ENCODE results near the gene PEX5L. TPM values are rescaled to one million over a fixed set of nuclear protein-coding genes. Genes with fewer than 3 reads are reported as not detected.

PEX5L gene
- total and polyA plus RNA-seq, 10 of the 15 experiments (the other 5 are each of a cell fraction or from before 2014, with no cell fraction given): 0.11 to 17.0 (median 0.50) TPM

DNA sequence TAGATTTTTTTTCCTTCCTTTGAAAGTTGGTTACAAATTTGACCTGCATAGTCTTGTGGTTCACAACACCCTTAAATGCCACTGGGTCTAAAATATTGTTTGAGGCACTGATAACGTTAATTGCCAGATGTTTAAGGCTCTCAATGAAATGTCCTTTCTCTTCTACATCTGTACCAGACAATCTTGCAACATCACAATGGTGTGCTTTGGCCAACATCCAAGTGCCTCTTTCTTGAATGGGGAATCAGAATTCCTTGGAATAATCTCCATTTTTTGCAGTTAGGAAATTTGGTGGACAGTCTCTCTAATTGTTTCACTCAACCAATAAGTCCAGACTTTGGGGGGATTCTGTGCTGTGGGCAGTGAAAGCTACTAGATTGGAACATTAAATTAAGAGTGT, 26.0 kb upstream of the PEX5L start (continued):
- TF ChIP-seq, protein P1, sequence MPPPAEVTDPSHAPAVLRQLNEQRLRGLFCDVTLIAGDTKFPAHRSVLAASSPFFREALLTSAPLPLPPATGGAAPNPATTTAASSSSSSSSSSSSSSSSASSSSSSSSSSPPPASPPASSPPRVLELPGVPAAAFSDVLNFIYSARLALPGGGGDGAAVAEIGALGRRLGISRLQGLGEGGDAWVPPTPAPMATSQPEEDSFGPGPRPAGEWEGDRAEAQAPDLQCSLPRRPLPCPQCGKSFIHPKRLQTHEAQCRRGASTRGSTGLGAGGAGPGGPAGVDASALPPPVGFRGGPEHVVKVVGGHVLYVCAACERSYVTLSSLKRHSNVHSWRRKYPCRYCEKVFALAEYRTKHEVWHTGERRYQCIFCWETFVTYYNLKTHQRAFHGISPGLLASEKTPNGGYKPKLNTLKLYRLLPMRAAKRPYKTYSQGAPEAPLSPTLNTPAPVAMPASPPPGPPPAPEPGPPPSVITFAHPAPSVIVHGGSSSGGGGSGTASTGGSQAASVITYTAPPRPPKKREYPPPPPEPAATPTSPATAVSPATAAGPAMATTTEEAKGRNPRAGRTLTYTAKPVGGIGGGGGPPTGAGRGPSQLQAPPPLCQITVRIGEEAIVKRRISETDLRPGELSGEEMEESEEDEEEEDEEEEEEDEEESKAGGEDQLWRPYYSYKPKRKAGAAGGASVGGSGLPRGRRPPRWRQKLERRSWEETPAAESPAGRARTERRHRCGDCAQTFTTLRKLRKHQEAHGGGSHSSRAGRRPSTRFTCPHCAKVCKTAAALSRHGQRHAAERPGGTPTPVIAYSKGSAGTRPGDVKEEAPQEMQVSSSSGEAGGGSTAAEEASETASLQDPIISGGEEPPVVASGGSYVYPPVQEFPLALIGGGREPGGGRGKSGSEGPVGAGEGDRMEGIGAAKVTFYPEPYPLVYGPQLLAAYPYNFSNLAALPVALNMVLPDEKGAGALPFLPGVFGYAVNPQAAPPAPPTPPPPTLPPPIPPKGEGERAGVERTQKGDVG (CRISPR knock-in tag; IDR thresholded peaks at IDR 0.05): no peak
- TF ChIP-seq NR2C1 (IDR thresholded peaks at IDR 0.05) (no peak), BACH1 (IDR thresholded peaks at IDR 0.05; ENCODE audit: borderline replicate concordance) (no peak)

DNA sequence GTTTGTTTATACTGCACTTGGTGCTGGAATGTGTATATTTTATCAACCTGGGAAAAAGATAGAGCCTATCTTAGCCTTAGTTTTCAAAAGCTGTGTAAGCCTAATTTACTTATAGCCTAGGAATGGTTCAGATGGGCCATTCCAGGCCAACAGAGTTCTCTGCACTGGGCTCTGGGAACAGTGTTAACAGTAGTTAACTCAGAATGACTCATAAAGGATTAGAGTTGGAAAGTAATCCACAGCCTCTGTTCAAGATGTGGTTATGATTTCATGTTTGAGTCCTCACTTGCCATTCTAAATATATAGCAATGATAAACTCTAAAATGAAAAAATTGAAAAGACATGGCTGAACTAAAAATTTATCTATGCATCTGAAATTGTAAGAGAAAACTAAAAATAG, 22.6 kb upstream of the PEX5L start:
- POLR2A ChIA-PET: no interaction called here
- no peak for FAIRE-seq

More for the DNA sequence above, 22.6 kb upstream of the PEX5L start:
- ATAC-seq: no peak
- no peak for TF ChIP-seq POLR2A (IDR thresholded peaks at IDR 0.05; ENCODE audit: low read depth, low read length)
- TF ChIP-seq CBX3 (IDR thresholded peaks at IDR 0.05; ENCODE audit: borderline replicate concordance, low read depth): no peak
- no peak for TF ChIP-seq BCL11A (IDR thresholded peaks at IDR 0.05; ENCODE audit: low read depth, low read length)
- TF ChIP-seq ZNF274 (IDR thresholded peaks at IDR 0.05; ENCODE audit: insufficient read depth, insufficient read length): no peak
- TF ChIP-seq SRF (IDR thresholded peaks at IDR 0.05; ENCODE audit: low read depth in 2 of 2, low read length in 2 of 2): no peak
- no peak for TF ChIP-seq RBBP5 (conservative IDR thresholded peaks at IDR 0.05)
- no peak for TF ChIP-seq SUZ12 (IDR thresholded peaks at IDR 0.05; ENCODE audit: unreplicated experiment)
- SMC1A ChIA-PET (ENCODE audit: uncharacterized antibody, unreplicated experiment): interaction anchor here (1.1 to 1.9 kb wide), 6 partner anchors 10 to 196 kb away, joined by 3 to 7 read pairs (median 5); no protein-coding TSS in a partner anchor
- no peaks in the 10 kb centered on the region for H3K9me3 ChIP-seq (replicated peaks; ENCODE audit: control insufficient read depth, insufficient read depth, low read length)
- H3K9ac ChIP-seq (ENCODE audit: control insufficient read depth, insufficient read depth, low read length): no peak overlapping the region
- H3K4me2 ChIP-seq (ENCODE audit: control insufficient read depth, insufficient read depth): no peak overlapping the region
- no TSS peak for BruUV-seq (replicated peaks)
- no peaks in the 10 kb centered on the region for H3K4me1 ChIP-seq (ENCODE audit: control insufficient read depth, insufficient read depth, low read length)
- H3K79me2 ChIP-seq (ENCODE audit: control insufficient read depth, insufficient read depth, low read length): no peaks in the 10 kb centered on the region
- intact Hi-C loops (cut with micrococcal nuclease; ENCODE audit: unreplicated experiment): no loop called here
- no peak overlapping the region for H2AFZ ChIP-seq (ENCODE audit: control insufficient read depth, low read depth, low read length)
- no peak for DNase-seq (ENCODE audit: low read depth, low spot score)
- no peaks in the 10 kb centered on the region for H4K20me1 ChIP-seq (ENCODE audit: control insufficient read depth, insufficient read depth)
- RAD21 ChIA-PET (ENCODE audit: unreplicated experiment): interaction anchor here (0.6 to 1.1 kb wide), 2 partner anchors 536 to 740 kb away, joined by 3 read pairs; no protein-coding TSS in a partner anchor
- CTCF ChIA-PET: interaction anchor here (2.0 to 2.8 kb wide), 2 partner anchors 130 to 248 kb away, joined by 5 to 11 read pairs; no protein-coding TSS in a partner anchor
- H3K27ac ChIP-seq (ENCODE audit: control insufficient read depth, insufficient read depth): no peak overlapping the region
- H3K4me3 ChIP-seq: no peak overlapping the region
- H3K36me3 ChIP-seq (ENCODE audit: control insufficient read depth in 2 of 2, insufficient read depth in 2 of 2, low read length in 1 of 2): no peaks in the 10 kb centered on the region
- in situ Hi-C loops (cut with MboI): no loop called here
- H3K27me3 ChIP-seq (replicated peaks in 1 of 2; ENCODE audit: control insufficient read depth in 2 of 2, insufficient read depth in 2 of 2, low read length in 1 of 2): no peaks in the 10 kb centered on the region
